Sigmoid colon (tissue), 7 donors: Measurements from ENCODE around the gene TNC. TPM values are rescaled to one million over a fixed set of nuclear protein-coding genes. Genes with fewer than 3 reads are reported as not detected.

Experiments
- DNase-seq: peaks from one replicate; pipeline ENCODE4 v3.0.0-alpha.2; 2019
- H3K27ac ChIP-seq, 4 donors: fragments of 200-600 bp; sonication (generic); one replicate each; pipeline ENCODE4 v1.5.1; 2016 to 2019; ENCODE audit warnings: mild to moderate bottlenecking in 1 of 4
- H3K27me3 ChIP-seq, 3 donors: fragments of 200-600 bp; sonication (generic); one replicate each; pipeline ENCODE4 v1.5.1; 2019; ENCODE audit warnings: mild to moderate bottlenecking in 1 of 3
- H3K36me3 ChIP-seq, 4 donors: fragments of 200-600 bp; sonication (generic); one replicate each; pipeline ENCODE4 v1.5.1; 2016 to 2019
- H3K4me1 ChIP-seq, 4 donors: fragments of 200-600 bp; sonication (generic); one replicate each; pipeline ENCODE4 v1.5.1; 2017 to 2019
- H3K4me3 ChIP-seq, 4 donors: fragments of 200-600 bp; sonication (generic); one replicate each; pipeline ENCODE4 v1.5.1; 2017 to 2019; ENCODE audit warnings: mild to moderate bottlenecking in 2 of 4, moderate library complexity in 1 of 4
- H3K9me3 ChIP-seq, 4 donors: fragments of 200-600 bp in 3 of 4; sonication (generic) in 3 of 4; one replicate each; pipeline versions ENCODE4 v1.5.1 to v1.6.1; 2013 to 2019
- CTCF ChIP-seq, 4 experiments: fragments of 450-650 bp in 3 of 4; fragments of 200-600 bp in 1 of 4; IDR thresholded peaks; one replicate each; pipeline ENCODE4 v1.5.1; 2016 to 2019; ENCODE audit warnings: antibody characterized with exemption in 4 of 4, mild to moderate bottlenecking in 3 of 4, moderate library complexity in 2 of 4
- EP300 ChIP-seq, 4 donors: sonication (generic); formaldehyde crosslinking; IDR thresholded peaks; one replicate each; pipeline ENCODE4 v1.6.1; 2017; ENCODE audit warnings: antibody characterized with exemption in 4 of 4
- POLR2A ChIP-seq, 2 donors: fragments of 450-650 bp; IDR thresholded peaks; one replicate each; pipeline ENCODE4 v1.6.1; 2016; ENCODE audit warnings: antibody characterized with exemption in 2 of 2, mild to moderate bottlenecking in 2 of 2, moderate library complexity in 2 of 2
- POLR2AphosphoS5 ChIP-seq, 4 donors: sonication (generic); formaldehyde crosslinking; IDR thresholded peaks; one replicate each; pipeline ENCODE4 v1.6.1; 2017; ENCODE audit warnings: antibody characterized with exemption in 4 of 4
- WGBS, 2 donors: extraction: QIAGEN DNeasy Blood & Tissue Kit; methylation state at CpG; one replicate each; pipeline ENCODE4 v1.1.7; 2013; 5-methylcytosine and 5-hydroxymethylcytosine counted together
- intact Hi-C: fragments of 100-400 bp; cut with DNase I; formaldehyde crosslinking; loops from one replicate; pipeline ENCODE4 v1.15.1; 2023
- polyA plus RNA-seq, 3 donors: library from polyadenylated mRNA; stranded (reverse); fragments of 200-250 nt; gene quantifications; one replicate each; pipeline ENCODE4 v1.2.3, GENCODE V29; 2013
- total RNA-seq, 4 donors: library from RNA; depleted of rRNA; stranded (reverse); fragments of >200 nt; gene quantifications; one replicate each; pipeline ENCODE4 v1.1.0, GENCODE V29; 2016
- donor health status: healthy with polysubstance abuse.
- donor health status: Bipolar disorder and iron deficiency.
- donor health status: healthy.

TNC gene
- total and polyA plus RNA-seq, 7 donors = 0.69 to 742 (median 127) TPM

GRCh38 chr9:115114084-115114483, 3.9 kb downstream of the TNC start:
- TF ChIP-seq EP300 (IDR thresholded peaks at IDR 0.05) = no peak
- no peak for TF ChIP-seq POLR2AphosphoS5 (IDR thresholded peaks at IDR 0.05)
- H3K27ac ChIP-seq = peak overlapping the region in 3 of 4 donors; percentile 94 to 97 (median 97)
- peaks cover 0 to 37% (median 12%) of the 10 kb centered on the region in 4 donors for H3K36me3 ChIP-seq
- H3K27me3 ChIP-seq = no peaks in the 10 kb centered on the region
- intact Hi-C loops = loop anchor here (10.0 kb wide), 2 partner anchors 151 to 411 kb away; no protein-coding TSS in a partner anchor
- H3K4me3 ChIP-seq = peak overlapping the region in 3 of 4 donors; percentile 53 to 61 (median 58)
- 88% methylated on average over 4 of the region's 4 CpGs for WGBS, 2 donors
- DNase-seq = no peak
- H3K4me1 ChIP-seq = peaks cover 0 to 58% (median 53%) of the 10 kb centered on the region in 4 donors
- no peaks in the 10 kb centered on the region for H3K9me3 ChIP-seq

- 83 to 94% methylated on average over 4 of the region's 4 CpGs for WGBS, 2 donors
- peaks cover 0 to 50% (median 12%) of the 10 kb centered on the region in 4 donors for H3K36me3 ChIP-seq
- peaks cover 0 to 71% (median 58%) of the 10 kb centered on the region in 4 donors for H3K4me1 ChIP-seq
- H3K4me3 ChIP-seq = no peak overlapping the region
- peak overlapping the region in 3 of 4 donors; percentile 94 to 97 (median 97) for H3K27ac ChIP-seq
- no peaks in the 10 kb centered on the region for H3K9me3 ChIP-seq
- DNase-seq = peak; percentile 66
- intact Hi-C loops = loop anchor here (10.0 kb wide), 2 partner anchors 153 to 413 kb away; no protein-coding TSS in a partner anchor
- H3K27me3 ChIP-seq = no peaks in the 10 kb centered on the region
- TF ChIP-seq CTCF (IDR thresholded peaks at IDR 0.05) (no peak), POLR2A (IDR thresholded peaks at IDR 0.05) (no peak), EP300 (IDR thresholded peaks at IDR 0.05) (no peak), POLR2AphosphoS5 (IDR thresholded peaks at IDR 0.05) (peak in 2 of 4 donors; percentile 10 to 29)
Measured at GRCh38 chr9:115111874-115112273, 6.1 kb downstream of the TNC start.

GRCh38 chr9:115109486-115109885, 8.5 kb downstream of the TNC start:
- no peak for DNase-seq
- H3K27ac ChIP-seq = peak overlapping the region in 3 of 4 donors; percentile 41 to 97 (median 97)
- peaks cover 0 to 91% (median 79%) of the 10 kb centered on the region in 4 donors for H3K4me1 ChIP-seq
- TF ChIP-seq EP300 (IDR thresholded peaks at IDR 0.05) (no peak), POLR2AphosphoS5 (IDR thresholded peaks at IDR 0.05) (no peak), CTCF (IDR thresholded peaks at IDR 0.05) (no peak), POLR2A (IDR thresholded peaks at IDR 0.05) (no peak)
- 84% methylated on average over 1 of the region's 1 CpG for WGBS, 2 donors
- no peaks in the 10 kb centered on the region for H3K9me3 ChIP-seq
- peaks cover 0 to 44% (median 12%) of the 10 kb centered on the region in 4 donors for H3K36me3 ChIP-seq
- H3K27me3 ChIP-seq = no peaks in the 10 kb centered on the region
- intact Hi-C loops = no loop called here
- H3K4me3 ChIP-seq = no peak overlapping the region

- WGBS, 2 donors = 71 to 87% methylated on average over 2 of the region's 2 CpGs
- DNase-seq = no peak
- Histone ChIP-seq H3K9me3 (no peaks in the 10 kb centered on the region), H3K4me1 (peaks cover 0 to 85% (median 73%) of the 10 kb centered on the region in 4 donors), H3K4me3 (no peak overlapping the region), H3K36me3 (peaks cover 0 to 27% (median 4%) of the 10 kb centered on the region in 4 donors), H3K27ac (peak overlapping the region; percentile 5 to 97 (median 83)), H3K27me3 (no peaks in the 10 kb centered on the region)
- intact Hi-C loops = no loop called here
- TF ChIP-seq POLR2A (IDR thresholded peaks at IDR 0.05) (no peak), EP300 (IDR thresholded peaks at IDR 0.05) (no peak), CTCF (IDR thresholded peaks at IDR 0.05) (no peak), POLR2AphosphoS5 (IDR thresholded peaks at IDR 0.05) (peak in 1 of 4 donors; percentile 11)
Measured at GRCh38 chr9:115107701-115108100, 10.3 kb downstream of the TNC start.

- TF ChIP-seq POLR2A (IDR thresholded peaks at IDR 0.05) = no peak
- no peak for TF ChIP-seq EP300 (IDR thresholded peaks at IDR 0.05)
- TF ChIP-seq CTCF (IDR thresholded peaks at IDR 0.05) = no peak
- no peak for TF ChIP-seq POLR2AphosphoS5 (IDR thresholded peaks at IDR 0.05)
- no peaks in the 10 kb centered on the region for H3K27me3 ChIP-seq
Measured at GRCh38 chr9:115106642-115107041, 11.3 kb downstream of the TNC start.

More at GRCh38 chr9:115106642-115107041, 11.3 kb downstream of the TNC start:
- Histone ChIP-seq H3K36me3 (peaks cover 0 to 17% (median 2%) of the 10 kb centered on the region in 4 donors), H3K27ac (peak overlapping the region; percentile 36 to 97 (median 83)), H3K9me3 (no peaks in the 10 kb centered on the region), H3K4me1 (peaks cover 0 to 87% (median 67%) of the 10 kb centered on the region in 4 donors), H3K4me3 (no peak overlapping the region)
- 44 to 55% methylated on average over 2 of the region's 2 CpGs for whole genome bisulfite sequencing, 2 donors
- intact Hi-C loops = loop anchor here (1.0 kb wide), 1 partner anchor 66 kb away; no protein-coding TSS in a partner anchor
- no peak for DNase-seq
